Measurements from ENCODE around the gene ACO2.
A peak's percentile ranks its signal among the peaks of the same experiment; 100 is the strongest.
"Not testable (repeated sequence)": the region's sequence is repeated elsewhere in the genome, so short reads cannot be mapped to it uniquely, and the experiment has no call there.

The ACO2 gene

GRCh38 chr22:41540365-41540764, 71.4 kb downstream of the ACO2 start:
- no peak for DNase-seq (ENCODE audit: low read depth)

GRCh38 chr22:41541484-41541883, 72.6 kb downstream of the ACO2 start:
- DNase-seq (ENCODE audit: low read depth): no peak

GRCh38 chr22:41542224-41542623, 73.3 kb downstream of the ACO2 start:
- DNase-seq (ENCODE audit: low read depth): no peak

- DNase-seq (ENCODE audit: low read depth): peak; percentile 95
Observed at GRCh38 chr22:41543854-41544670, 75.1 kb downstream of the ACO2 start, which contains the start of gene POLR3H. Gene POLR3H (minus strand): TSS chr22:41544470. CDS start chr22:41544101, 369 bp downstream.

- DNase-seq (ENCODE audit: low read depth): no peak
Observed at GRCh38 chr22:41544671-41545476, 76.0 kb downstream of the ACO2 start.

GRCh38 chr22:41548830-41549211, 79.9 kb downstream of the ACO2 start:
- no peak for DNase-seq (ENCODE audit: low read depth)

- no peak for DNase-seq (ENCODE audit: low read depth)
Observed at GRCh38 chr22:41550952-41551491, 82.1 kb downstream of the ACO2 start.

- DNase-seq (ENCODE audit: low read depth): no peak
Observed at GRCh38 chr22:41551877-41552582, 83.1 kb downstream of the ACO2 start.

- DNase-seq (ENCODE audit: low read depth): no peak
Observed at GRCh38 chr22:41555325-41555982, 86.5 kb downstream of the ACO2 start.

GRCh38 chr22:41556561-41556960, 87.6 kb downstream of the ACO2 start:
- no peak for DNase-seq (ENCODE audit: low read depth)

GRCh38 chr22:41557401-41558240, 88.7 kb downstream of the ACO2 start:
- DNase-seq (ENCODE audit: low read depth): no peak

GRCh38 chr22:41558241-41558630, 89.3 kb downstream of the ACO2 start:
- not testable (repeated sequence) for DNase-seq (ENCODE audit: low read depth)

GRCh38 chr22:41560095-41560471, 91.2 kb downstream of the ACO2 start:
- DNase-seq (ENCODE audit: low read depth): no peak

GRCh38 chr22:41561335-41561734, 92.4 kb downstream of the ACO2 start:
- DNase-seq (ENCODE audit: low read depth): no peak

- DNase-seq (ENCODE audit: low read depth): no peak
Observed at GRCh38 chr22:41561788-41562187, 92.9 kb downstream of the ACO2 start.

GRCh38 chr22:41562461-41562860, 93.5 kb downstream of the ACO2 start:
- DNase-seq (ENCODE audit: low read depth): no peak

GRCh38 chr22:41563051-41563711, 94.3 kb downstream of the ACO2 start:
- DNase-seq (ENCODE audit: low read depth): no peak

- no peak for DNase-seq (ENCODE audit: low read depth)
Observed at GRCh38 chr22:41564563-41564962, 95.6 kb downstream of the ACO2 start.

GRCh38 chr22:41565403-41566054, 96.6 kb downstream of the ACO2 start:
- no peak for DNase-seq (ENCODE audit: low read depth)

- no peak for DNase-seq (ENCODE audit: low read depth)
Observed at GRCh38 chr22:41567512-41567768, 98.5 kb downstream of the ACO2 start.

All from activated T-cell treated with anti-CD3 and anti-CD28 coated beads for 1 hour (primary cell).